Dermis microvascular lymphatic vessel endothelial cell (primary cell): ENCODE measurements around the gene TPPP3. TPM values are rescaled to one million over a fixed set of nuclear protein-coding genes. Genes with fewer than 3 reads are reported as not detected.
"Not testable (repeated sequence)": the region's sequence is repeated elsewhere in the genome, so short reads cannot be mapped to it uniquely, and the experiment has no call there.

Experiments used
- DNase-seq, 2 donors: peaks; one replicate each; pipeline versions ENCODE4 v3.0.0 to v3.0.0-alpha.2; 2010; ENCODE audit warnings: low read depth in 2 of 2
- total RNA-seq: library from RNA; depleted of rRNA; stranded (reverse); fragments of >200 nt; gene quantifications from 2 replicates; pipeline ENCODE4 v1.2.1, GENCODE V29; 2014

Gene TPPP3
- total RNA-seq, 1 donor from 2014 or later, result under 0.01 TPM

DNA sequence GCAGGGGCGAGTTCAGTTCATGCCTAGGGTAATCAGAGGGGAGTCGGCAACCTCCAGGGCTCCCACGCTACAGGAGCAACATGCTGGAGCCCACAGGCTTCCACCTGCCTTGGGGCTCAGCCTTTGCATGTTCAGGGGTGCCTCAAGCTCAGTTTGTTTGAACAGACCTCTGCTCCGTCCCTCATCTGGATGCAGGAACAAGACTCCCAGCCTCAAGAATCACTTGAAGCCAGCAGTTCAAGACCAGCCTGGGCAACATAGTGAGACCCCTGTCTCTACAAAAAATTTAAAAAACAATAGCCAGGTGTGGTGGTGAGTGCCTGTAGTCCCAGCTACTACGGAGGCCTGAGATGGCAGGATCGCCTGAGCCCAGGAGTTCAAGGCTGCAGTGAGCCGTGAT is 32.7 kb upstream of the TPPP3 start:
- DNase-seq, result no peak

- no peak for DNase-seq
Observed at GRCh38 chr16:67425580-67425979, 32.3 kb upstream of the TPPP3 start.

- DNase-seq, result no peak
Observed at GRCh38 chr16:67425061-67425460, 31.8 kb upstream of the TPPP3 start.

DNA sequence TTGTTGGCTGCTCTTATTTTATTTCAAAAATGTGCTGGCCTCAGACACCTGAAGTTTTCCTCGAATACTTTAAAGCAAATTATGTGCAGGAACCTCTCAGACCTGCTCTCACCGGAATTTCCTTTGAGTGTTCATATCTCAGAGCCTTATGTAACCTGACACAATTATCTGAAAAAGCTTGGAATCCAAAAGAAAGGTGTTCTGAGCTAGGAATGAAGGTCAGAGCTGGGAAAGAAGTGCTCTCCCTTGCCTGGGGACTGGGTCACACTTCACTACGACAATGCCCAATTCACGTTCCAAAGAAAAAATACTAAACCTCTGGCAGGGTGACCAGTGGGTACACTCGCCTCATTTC is 30.9 kb upstream of the TPPP3 start:
- no peak for DNase-seq

DNA sequence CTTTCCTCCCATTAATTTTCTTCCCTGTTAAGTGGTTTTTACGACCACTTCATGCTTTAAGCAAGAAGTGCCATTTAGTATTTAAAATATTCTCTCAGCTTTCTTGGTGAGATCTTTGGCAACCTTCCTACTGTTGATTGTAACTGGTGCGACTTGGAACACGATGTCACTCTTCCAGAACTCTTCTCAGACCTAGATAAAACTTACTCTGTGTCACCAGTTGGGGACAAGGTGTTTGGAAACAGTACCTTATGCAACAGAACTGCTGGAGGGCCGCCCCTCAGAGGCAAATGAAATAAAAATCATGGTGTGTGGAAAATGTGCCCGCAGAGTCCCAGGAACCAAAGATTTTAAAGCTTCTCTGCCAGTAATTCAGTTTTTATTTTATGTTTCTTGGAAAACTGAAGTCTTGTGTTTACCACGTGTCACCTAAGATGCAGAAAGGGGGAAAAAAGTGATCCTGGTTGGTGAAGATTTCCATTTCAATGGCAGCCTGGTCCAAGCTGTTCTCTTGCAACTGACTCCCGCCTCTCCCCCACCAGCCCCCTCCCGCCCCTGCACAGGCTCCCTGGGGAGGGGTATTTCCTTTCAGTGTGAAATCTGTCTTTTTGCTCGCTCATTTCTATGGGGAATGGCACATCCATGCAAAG is 30.4 kb upstream of the TPPP3 start:
- DNase-seq, result no peak

GRCh38 chr16:67423015-67423414 is 29.7 kb upstream of the TPPP3 start:
- DNase-seq, result no peak

DNA sequence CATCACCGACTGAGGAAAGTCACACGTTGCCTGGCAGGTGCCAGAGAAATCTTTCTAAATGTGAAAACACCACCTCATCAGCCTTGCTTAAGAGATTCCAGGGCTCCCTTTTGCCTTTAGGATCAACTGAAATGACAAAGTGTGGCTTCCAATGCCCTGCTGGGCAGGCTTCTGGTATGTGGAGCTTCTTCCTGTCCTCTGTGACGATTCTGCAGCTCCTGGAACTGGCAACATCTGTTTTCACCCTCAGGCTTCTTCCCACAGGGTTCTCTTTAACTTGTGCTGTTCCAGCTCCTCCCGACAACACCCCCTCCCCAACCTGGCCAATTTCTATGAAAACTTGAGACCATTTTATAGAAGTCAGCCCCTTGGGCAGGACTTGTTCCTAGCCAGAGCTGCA is 27.7 kb upstream of the TPPP3 start:
- no peak for DNase-seq

- no peak for DNase-seq
Observed at GRCh38 chr16:67419931-67420330, 26.6 kb upstream of the TPPP3 start.

DNA sequence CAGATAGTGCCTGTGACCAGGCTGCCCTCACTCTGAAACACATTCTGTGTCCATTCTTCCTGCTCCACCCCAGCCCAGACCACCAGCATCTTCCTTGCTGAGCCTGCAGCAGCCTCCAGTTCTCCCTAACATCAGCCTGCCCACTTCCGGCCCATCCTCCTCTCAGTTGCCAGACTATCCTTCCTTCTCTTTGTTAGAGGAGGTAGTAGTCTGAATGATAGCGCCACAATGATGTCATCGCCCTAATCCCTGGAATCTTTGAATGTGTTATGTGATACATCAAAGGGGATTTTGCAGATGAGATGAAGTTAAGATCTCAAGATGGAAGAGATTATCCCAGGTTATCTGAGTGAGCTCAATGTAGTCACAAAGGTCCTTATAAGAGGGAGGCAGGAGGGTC is 26.2 kb upstream of the TPPP3 start:
- DNase-seq, result no peak

DNA sequence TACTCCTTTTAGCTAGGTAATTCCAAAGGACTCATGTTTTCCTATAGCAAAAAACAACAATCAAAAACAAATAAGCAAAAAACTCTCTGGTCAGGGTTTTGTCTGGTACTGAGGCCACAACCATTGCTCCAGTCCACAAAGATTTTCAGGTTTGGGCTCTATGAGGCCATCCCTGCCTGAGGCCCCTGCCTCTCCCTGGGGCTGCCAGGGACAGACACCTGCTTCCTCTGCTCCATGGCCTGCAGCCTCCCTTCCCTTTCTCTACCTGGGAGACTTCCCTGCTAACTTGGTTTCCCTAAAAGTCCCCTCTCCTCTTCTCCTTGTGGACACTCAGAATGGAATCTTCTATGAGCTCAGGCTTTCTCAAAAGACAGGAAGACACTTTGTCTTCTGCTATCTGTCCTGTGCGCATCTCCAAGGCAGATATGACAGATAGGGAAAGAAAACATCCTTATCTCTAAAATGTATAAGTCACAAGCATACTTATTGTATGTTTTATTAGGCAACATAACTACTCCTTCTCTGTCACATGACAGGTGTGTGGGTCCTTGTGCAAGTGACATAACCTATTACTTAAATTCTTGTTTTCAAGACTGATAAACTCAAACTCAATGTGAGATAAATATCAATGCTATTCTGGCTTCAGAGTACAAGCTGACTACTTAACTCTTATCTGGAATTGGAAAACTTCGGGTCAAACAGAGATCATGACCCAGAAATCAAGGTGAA is 24.2 kb upstream of the TPPP3 start:
- no peak for DNase-seq

- DNase-seq, result peak in 1 of 2 donors; percentile 76
Observed at GRCh38 chr16:67415872-67416793, 22.8 kb upstream of the TPPP3 start, which contains the start of gene ZDHHC1. TSS of gene ZDHHC1 (minus strand) at chr16:67416477. CDS start at chr16:67407775, 8,702 bp downstream.

GRCh38 chr16:67415421-67415820 is 22.1 kb upstream of the TPPP3 start:
- DNase-seq, result not testable (repeated sequence)

DNA sequence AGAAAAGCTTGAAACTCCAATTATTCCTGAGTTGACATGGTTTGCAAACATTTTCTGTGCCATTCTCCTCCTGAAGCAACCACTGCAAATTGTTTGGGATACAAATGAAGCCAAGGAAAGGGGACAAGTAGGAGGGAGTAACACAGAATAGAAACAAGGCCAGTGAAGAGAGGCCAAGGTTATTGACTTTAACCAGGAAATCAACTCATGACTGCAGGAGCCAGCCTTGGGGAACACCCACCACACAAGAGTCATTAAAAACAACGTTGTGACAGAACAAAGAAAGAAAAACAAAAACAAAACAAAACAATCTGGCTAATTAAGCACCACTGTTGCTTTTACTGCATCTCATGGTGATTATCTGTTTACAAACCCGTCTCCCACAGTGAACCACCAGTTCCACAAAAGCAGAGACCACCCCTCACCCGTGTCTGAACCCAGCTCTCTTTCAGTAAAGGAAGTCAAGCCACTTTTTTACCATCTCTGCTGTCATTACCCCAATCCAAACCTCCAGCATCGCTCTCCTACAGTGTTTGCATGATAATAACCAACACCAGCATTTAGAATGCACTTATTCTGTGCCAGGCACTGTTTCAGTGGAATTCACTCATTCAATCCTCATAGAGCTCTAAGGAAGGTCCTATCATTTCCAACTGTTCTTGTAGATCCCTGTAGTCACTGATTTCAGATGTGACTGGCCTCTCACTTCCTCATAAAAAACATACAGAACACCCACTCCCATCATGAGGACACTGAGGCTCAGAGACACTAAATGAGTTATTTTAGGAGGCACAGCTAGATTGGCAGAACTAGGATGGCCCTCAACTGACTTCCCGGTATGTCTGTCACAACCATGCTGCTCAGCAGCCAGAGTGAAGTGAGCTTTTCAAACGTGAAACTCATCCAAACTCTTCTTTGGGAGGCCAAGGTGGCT is 20.9 kb upstream of the TPPP3 start:
- DNase-seq, result no peak

GRCh38 chr16:67412294-67412693 is 19.0 kb upstream of the TPPP3 start:
- no peak for DNase-seq

- no peak for DNase-seq
Observed at GRCh38 chr16:67411339-67411738, 18.0 kb upstream of the TPPP3 start.

DNA sequence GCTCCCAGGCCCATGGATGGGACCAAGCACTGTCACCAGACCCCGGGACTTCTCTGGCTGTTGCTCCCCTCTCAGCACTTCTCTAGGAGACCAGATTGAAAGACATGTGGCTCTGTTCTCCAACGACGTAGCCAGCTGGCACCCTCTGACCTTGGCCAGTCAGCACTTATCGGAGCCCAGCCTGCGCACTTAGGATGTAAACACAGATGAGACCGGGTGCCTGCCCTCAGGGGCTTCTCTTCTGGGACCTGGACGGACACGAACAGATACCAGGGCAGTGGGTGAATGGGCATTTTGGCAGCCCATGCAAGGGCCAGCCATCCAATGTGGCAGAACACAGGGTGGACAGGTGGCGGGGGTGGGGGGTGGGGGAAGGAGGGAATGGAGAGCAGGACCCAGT is 16.3 kb upstream of the TPPP3 start:
- DNase-seq, result no peak

- no peak for DNase-seq
Observed at GRCh38 chr16:67407788-67408452, 14.6 kb upstream of the TPPP3 start.

- DNase-seq, result no peak
Observed at GRCh38 chr16:67407176-67407787, 14.0 kb upstream of the TPPP3 start.

GRCh38 chr16:67406111-67406971 is 13.0 kb upstream of the TPPP3 start:
- DNase-seq, result peak in 1 of 2 donors; percentile 74
